Endothelial cell of umbilical vein (primary cell): ENCODE data around the gene ADD1. TPM values are rescaled to one million over a fixed set of nuclear protein-coding genes. Genes with fewer than 3 reads are reported as not detected.

Experiments
- BruUV-seq: library from RNA; stranded (reverse); fragments of 400-500 nt; replicated peaks from 2 replicates; lab custom pipeline; 2021; lab: Mats Ljungman, UMichigan
- CTCF ChIA-PET: fragments of 300-600, 350-600 bp; sonication (Branson Sonifier 250); formaldehyde crosslinking; loops from one replicate; lab custom pipeline; 2021; ENCODE audit warnings: antibody characterized with exemption, inconsistent platforms; lab: Charles Lee
- POLR2A ChIA-PET: fragments of 300-600, 350-600 bp; sonication (Branson Sonifier 250); formaldehyde crosslinking; loops from one replicate; lab custom pipeline; 2021; ENCODE audit warnings: antibody characterized with exemption, inconsistent platforms; lab: Charles Lee
- DNase-seq: peaks from one replicate; pipeline ENCODE4 v3.0.0-alpha.2; 2011; ENCODE audit warnings: low read depth, low spot score
- FAIRE-seq: peaks from 2 replicates; lab custom pipeline; 2011; peaks lifted over from hg19 to GRCh38; lab: Jason Lieb, UNC
- H2AFZ ChIP-seq: 2 replicates; pipeline ENCODE4 v1.6.0; 2012; ENCODE audit warnings: low read depth, low read length, control low read depth, inconsistent platforms
- H3K27ac ChIP-seq: 2 replicates; pipeline ENCODE4 v1.5.1; 2011; ENCODE audit warnings: low read depth, mild to moderate bottlenecking, control low read depth, low read length, moderate library complexity; ENCODE audit not compliant: insufficient read depth
- H3K27me3 ChIP-seq, 2 experiments: 2 replicates each; pipeline versions ENCODE4 v1.6.0 to v1.6.1; 2011; ENCODE audit warnings: low read length in 2 of 2, mixed read lengths in 1 of 2; ENCODE audit not compliant: control insufficient read depth in 2 of 2, insufficient read depth in 2 of 2
- H3K36me3 ChIP-seq, 2 experiments: 2 replicates in 1 of 2; 3 replicates in 1 of 2; pipeline ENCODE4 v1.5.1; 2011; ENCODE audit warnings: low read length in 2 of 2, mild to moderate bottlenecking in 1 of 2, moderate library complexity in 1 of 2; ENCODE audit not compliant: control insufficient read depth in 2 of 2, insufficient read depth in 2 of 2; ENCODE audit errors: extremely low read depth in 1 of 2
- H3K4me1 ChIP-seq: 3 replicates; pipeline ENCODE4 v1.5.1; 2011; ENCODE audit warnings: mild to moderate bottlenecking, low read length; ENCODE audit not compliant: control insufficient read depth, insufficient read depth; ENCODE audit errors: extremely low read depth
- H3K4me2 ChIP-seq: 2 replicates; pipeline ENCODE4 v1.6.1; 2011; ENCODE audit warnings: low read length, control low read depth, mixed read lengths; ENCODE audit not compliant: insufficient read depth
- H3K4me3 ChIP-seq, 3 experiments: fragments of 200-600 bp in 1 of 3; sonication (generic), shearing (Covaris generic) in 1 of 3; replicated peaks in 1 of 3; 2 replicates each; pipeline ENCODE4 v1.5.1; 2011 to 2016; ENCODE audit warnings: control low read depth in 3 of 3, low read length in 3 of 3, mild to moderate bottlenecking in 2 of 3, inconsistent platforms in 1 of 3, low read depth in 1 of 3, moderate library complexity in 1 of 3; ENCODE audit not compliant: insufficient read depth in 1 of 3
- H3K79me2 ChIP-seq: 2 replicates; pipeline ENCODE4 v1.6.0; 2012; ENCODE audit warnings: low read length, inconsistent platforms; ENCODE audit not compliant: control insufficient read depth, insufficient read depth
- H3K9ac ChIP-seq: replicated peaks from 2 replicates; pipeline ENCODE3; 2011; ENCODE audit warnings: low read length, control low read depth; ENCODE audit not compliant: insufficient read depth; ENCODE audit errors: extremely low read depth
- H3K9me1 ChIP-seq: replicated peaks from 3 replicates; pipeline ENCODE4 v1.6.0; 2011; ENCODE audit warnings: mild to moderate bottlenecking, low read length; ENCODE audit not compliant: control insufficient read depth, insufficient read depth; ENCODE audit errors: extremely low read depth
- H3K9me3 ChIP-seq: replicated peaks from 2 replicates; pipeline ENCODE4 v1.5.1; 2012; ENCODE audit warnings: low read length, inconsistent platforms; ENCODE audit not compliant: control insufficient read depth, insufficient read depth
- H4K20me1 ChIP-seq: replicated peaks from 2 replicates; pipeline ENCODE3; 2011; ENCODE audit warnings: mild to moderate bottlenecking, low read length; ENCODE audit not compliant: control insufficient read depth, insufficient read depth; ENCODE audit errors: extremely low read depth
- CTCF ChIP-seq, 2 donors: IDR thresholded peaks; 1 replicate in 1 of 2; 2 replicates in 1 of 2; pipeline ENCODE4 v1.5.1; 2011; ENCODE audit warnings: low read length in 2 of 2, mild to moderate bottlenecking in 2 of 2, moderate library complexity in 2 of 2, control low read depth in 1 of 2, inconsistent platforms in 1 of 2, low read depth in 1 of 2; ENCODE audit not compliant: insufficient read depth in 1 of 2; ENCODE audit errors: extremely low read depth in 1 of 2
- EZH2 ChIP-seq: IDR thresholded peaks from 2 replicates; pipeline ENCODE4 v1.6.1; 2012; ENCODE audit warnings: borderline replicate concordance, low read depth, mild to moderate bottlenecking, moderate library complexity, low read length, inconsistent platforms; ENCODE audit not compliant: severe bottlenecking
- FOS ChIP-seq: IDR thresholded peaks from 2 replicates; pipeline ENCODE4 v1.6.1; 2011; ENCODE audit warnings: mild to moderate bottlenecking, low read length, moderate library complexity, borderline replicate concordance; ENCODE audit not compliant: insufficient read depth
- GATA2 ChIP-seq: IDR thresholded peaks from 2 replicates; pipeline ENCODE4 v1.7.0; 2011; ENCODE audit warnings: low read depth, mild to moderate bottlenecking, moderate library complexity, mixed read lengths, low read length; ENCODE audit not compliant: insufficient read length, insufficient read depth
- JUN ChIP-seq: IDR thresholded peaks from 2 replicates; pipeline ENCODE4 v1.6.1; 2011; ENCODE audit warnings: borderline replicate concordance, low read depth; ENCODE audit not compliant: insufficient read length, insufficient read depth
- MYC ChIP-seq: IDR thresholded peaks from one replicate; pipeline ENCODE4 v1.6.1; 2011; ENCODE audit warnings: mild to moderate bottlenecking, low read depth, low read length
- POLR2A ChIP-seq: IDR thresholded peaks from 2 replicates; pipeline ENCODE4 v1.6.1; 2012; ENCODE audit warnings: low read depth, mild to moderate bottlenecking, control low read depth, low read length
- POLR2AphosphoS5 ChIP-seq: IDR thresholded peaks from 2 replicates; pipeline ENCODE4 v1.6.1; 2012; ENCODE audit warnings: low read depth, mild to moderate bottlenecking, control low read depth, low read length, moderate library complexity; ENCODE audit not compliant: insufficient read depth
- dilution Hi-C: fragments of 300-500 bp; cut with MboI; formaldehyde crosslinking; loops from one replicate; pipeline ENCODE4 v1.15.0; 2019; ENCODE audit warnings: low sequenced_read_pairs; ENCODE audit not compliant: extremely low pct_ligation_motif_present
- intact Hi-C: fragments of 100-400 bp; cut with micrococcal nuclease; formaldehyde crosslinking; loops from one replicate; pipeline ENCODE4 v1.10.0; 2022
- polyA plus RNA-seq, 4 experiments: library from polyadenylated mRNA; depleted of rRNA in 3 of 4; stranded (reverse) in 3 of 4; unstranded in 1 of 4; fragments of >200 nt; gene quantifications; 2 replicates each; pipeline versions ENCODE4 v1.2.1 to v1.2.3, GENCODE V29; 2011 to 2012; ENCODE audit warnings: missing spikeins in 1 of 4
- total RNA-seq: library from RNA; stranded (reverse); gene quantifications from 2 replicates; pipeline ENCODE4 v1.2.3, GENCODE V29; 2021
- TF ChIP-seq, protein P1 (sequence below): IDR thresholded peaks from 2 replicates; pipeline ENCODE4 v1.6.1; 2011; ENCODE audit not compliant: insufficient read depth, insufficient read length

ADD1 gene
- total and polyA plus RNA-seq, 2 donors (not counting 3 experiments of a cell fraction or from before 2014, with no cell fraction given): 219 to 305 TPM

DNA sequence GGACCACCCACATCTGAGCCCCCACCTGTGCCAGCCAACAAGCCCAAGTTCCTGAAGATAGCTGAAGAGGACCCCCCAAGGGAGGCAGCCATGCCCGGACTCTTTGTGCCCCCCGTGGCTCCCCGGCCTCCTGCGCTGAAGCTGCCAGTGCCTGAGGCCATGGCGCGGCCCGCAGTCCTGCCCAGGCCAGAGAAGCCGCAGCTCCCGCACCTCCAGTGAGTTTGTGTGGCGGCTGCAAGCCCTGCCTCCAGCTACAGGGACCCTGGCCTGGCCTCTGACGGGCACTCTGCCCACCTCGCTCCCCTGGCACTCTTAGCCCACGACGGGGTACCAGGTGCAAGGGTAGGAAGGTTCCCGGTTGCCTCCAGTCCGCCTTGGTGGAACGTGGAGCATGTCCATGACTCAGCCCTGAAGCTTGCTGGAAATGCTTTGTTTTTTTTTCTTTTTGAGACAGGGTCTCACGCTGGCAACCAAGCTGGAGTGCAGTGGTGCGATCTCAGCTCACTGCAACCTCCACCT, 13.7 kb upstream of the ADD1 start:
- H2AFZ ChIP-seq: no peak overlapping the region
- H3K79me2 ChIP-seq: no peaks in the 10 kb centered on the region
- POLR2A ChIA-PET: no interaction called here
- dilution Hi-C loops (no loop called here), intact Hi-C loops (no loop called here)
- no peaks in the 10 kb centered on the region for H3K9me1 ChIP-seq
- H3K9me3 ChIP-seq: no peaks in the 10 kb centered on the region
- no peaks in the 10 kb centered on the region for H3K27me3 ChIP-seq
- TF ChIP-seq FOS: no peak
- TF ChIP-seq JUN: no peak
- TF ChIP-seq MYC: no peak
- no peak for TF ChIP-seq EZH2
- TF ChIP-seq CTCF (IDR thresholded peaks at IDR 0.05; ENCODE audit: extremely low read depth in 1 of 2, insufficient read depth in 1 of 2, low read depth in 1 of 2, low read length in 2 of 2): no peak
- TF ChIP-seq POLR2A: no peak
- no peak for TF ChIP-seq GATA2
- no peak for TF ChIP-seq POLR2AphosphoS5
- TF ChIP-seq, protein P1, sequence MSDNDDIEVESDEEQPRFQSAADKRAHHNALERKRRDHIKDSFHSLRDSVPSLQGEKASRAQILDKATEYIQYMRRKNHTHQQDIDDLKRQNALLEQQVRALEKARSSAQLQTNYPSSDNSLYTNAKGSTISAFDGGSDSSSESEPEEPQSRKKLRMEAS: no peak
- no TSS peak for BruUV-seq
- no peak overlapping the region for H3K4me3 ChIP-seq
- no peaks in the 10 kb centered on the region for H3K4me1 ChIP-seq
- H3K36me3 ChIP-seq: peaks cover 5 to 64% of the 10 kb centered on the region in 2 experiments
- DNase-seq (no peak), FAIRE-seq (no peak)
- no peak overlapping the region for H3K9ac ChIP-seq
- CTCF ChIA-PET: no interaction called here
- no peak overlapping the region for H3K27ac ChIP-seq
- H4K20me1 ChIP-seq: no peaks in the 10 kb centered on the region
- no peak overlapping the region for H3K4me2 ChIP-seq
